ENCODE results near the gene PRKAR1B.

PRKAR1B gene

GRCh38 chr7:543501-544337 lies 183.4 kb downstream of the PRKAR1B start:
- Histone ChIP-seq H3K79me2 (ENCODE audit: insufficient read depth, low read length) (no peaks in the 10 kb centered on the region), H3K36me3 (ENCODE audit: insufficient read depth, low read length) (no peaks in the 10 kb centered on the region), H3K9ac (ENCODE audit: low read depth, low read length, poor library complexity, severe bottlenecking) (no peak overlapping the region), H3K4me2 (ENCODE audit: low read depth, low read length, poor library complexity, severe bottlenecking) (no peak overlapping the region), H3K9me2 (replicated peaks; ENCODE audit: low read depth, low read length) (no peaks in the 10 kb centered on the region), H2AFZ (ENCODE audit: low read length) (no peak overlapping the region), H4K20me1 (ENCODE audit: insufficient read depth, low read length, poor library complexity, severe bottlenecking) (no peaks in the 10 kb centered on the region), H3K4me3 (ENCODE audit: low read length, poor library complexity, severe bottlenecking) (no peak overlapping the region), H3F3A (ENCODE audit: low read depth) (no peaks in the 10 kb centered on the region), H3K4me1 (ENCODE audit: insufficient read depth, low read length, poor library complexity, severe bottlenecking) (no peaks in the 10 kb centered on the region), H3K27me3 (ENCODE audit: insufficient read depth, low read length, poor library complexity, severe bottlenecking) (no peaks in the 10 kb centered on the region), H3K9me3 (ENCODE audit: insufficient read depth, low read depth, low read length) (no peaks in the 10 kb centered on the region; the same call in 1 of the 2 replicates)
- TF ChIP-seq EZH2phosphoT487 (IDR thresholded peaks at IDR 0.05; ENCODE audit: borderline replicate concordance) (no peak), CTCF (conservative IDR thresholded peaks at IDR 0.05; ENCODE audit: low read length) (no peak)

DNA sequence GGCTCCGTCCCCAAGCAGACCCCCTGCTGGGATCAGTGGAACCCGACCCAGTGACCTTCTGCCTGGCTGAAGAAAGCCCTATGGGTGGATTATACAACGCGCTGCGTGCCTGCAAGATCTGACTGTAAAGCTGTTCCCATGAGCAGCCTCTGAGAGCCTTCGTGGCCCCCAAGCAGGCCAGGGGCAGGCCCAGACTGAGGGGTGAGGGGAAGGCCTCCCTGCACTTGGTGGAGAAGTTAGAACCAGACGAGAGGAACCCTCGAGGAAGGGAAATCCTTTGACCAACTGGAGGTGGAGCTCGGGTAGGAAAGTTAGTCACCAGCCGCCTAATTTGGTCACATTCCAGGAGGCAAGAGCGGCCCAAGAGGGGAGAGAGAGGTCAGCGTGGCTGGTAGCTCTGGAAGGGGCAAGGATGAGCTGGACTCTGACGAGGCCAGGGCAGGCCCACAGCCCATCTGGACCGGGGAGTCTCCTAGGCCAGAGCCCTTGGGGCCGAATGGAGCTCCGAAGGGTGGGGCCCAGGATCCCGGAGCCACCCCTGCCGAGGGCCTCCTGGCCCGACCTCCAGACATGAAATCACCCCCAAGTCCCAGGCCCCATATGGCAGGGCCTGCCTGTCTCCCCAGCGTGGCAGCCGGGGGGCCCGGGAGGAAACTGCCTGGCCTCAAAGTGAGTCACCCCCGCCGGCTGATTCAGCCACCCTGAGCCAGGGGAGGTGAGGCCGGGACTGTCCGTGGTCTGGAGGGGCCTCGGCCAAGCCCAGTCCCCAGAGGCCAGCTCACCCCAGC lies 184.2 kb downstream of the PRKAR1B start:
- Histone ChIP-seq H3K9me2 (replicated peaks; ENCODE audit: low read depth, low read length) (no peaks in the 10 kb centered on the region), H3K4me3 (ENCODE audit: low read length, poor library complexity, severe bottlenecking) (no peak overlapping the region), H3K27me3 (ENCODE audit: insufficient read depth, low read length, poor library complexity, severe bottlenecking) (no peaks in the 10 kb centered on the region), H3K4me2 (ENCODE audit: low read depth, low read length, poor library complexity, severe bottlenecking) (no peak overlapping the region), H2AFZ (ENCODE audit: low read length) (no peak overlapping the region), H4K20me1 (ENCODE audit: insufficient read depth, low read length, poor library complexity, severe bottlenecking) (no peaks in the 10 kb centered on the region), H3K4me1 (ENCODE audit: insufficient read depth, low read length, poor library complexity, severe bottlenecking) (no peaks in the 10 kb centered on the region), H3K9me3 (ENCODE audit: insufficient read depth, low read depth, low read length) (no peaks in the 10 kb centered on the region; the same call in 1 of the 2 replicates), H3F3A (ENCODE audit: low read depth) (no peaks in the 10 kb centered on the region), H3K79me2 (ENCODE audit: insufficient read depth, low read length) (no peaks in the 10 kb centered on the region), H3K36me3 (ENCODE audit: insufficient read depth, low read length) (no peaks in the 10 kb centered on the region), H3K9ac (ENCODE audit: low read depth, low read length, poor library complexity, severe bottlenecking) (no peak overlapping the region)
- TF ChIP-seq EZH2phosphoT487 (IDR thresholded peaks at IDR 0.05; ENCODE audit: borderline replicate concordance), result no peak
- TF ChIP-seq CTCF (conservative IDR thresholded peaks at IDR 0.05; ENCODE audit: low read length), result no peak

- Histone ChIP-seq H3K9ac (ENCODE audit: low read depth, low read length, poor library complexity, severe bottlenecking) (no peak overlapping the region), H4K20me1 (ENCODE audit: insufficient read depth, low read length, poor library complexity, severe bottlenecking) (no peaks in the 10 kb centered on the region), H2AFZ (ENCODE audit: low read length) (no peak overlapping the region), H3K36me3 (ENCODE audit: insufficient read depth, low read length) (no peaks in the 10 kb centered on the region), H3K9me2 (replicated peaks; ENCODE audit: low read depth, low read length) (no peaks in the 10 kb centered on the region), H3K9me3 (ENCODE audit: insufficient read depth, low read depth, low read length) (no peaks in the 10 kb centered on the region; the same call in 1 of the 2 replicates), H3K27me3 (ENCODE audit: insufficient read depth, low read length, poor library complexity, severe bottlenecking) (no peaks in the 10 kb centered on the region), H3K4me1 (ENCODE audit: insufficient read depth, low read length, poor library complexity, severe bottlenecking) (no peaks in the 10 kb centered on the region), H3F3A (ENCODE audit: low read depth) (no peaks in the 10 kb centered on the region), H3K79me2 (ENCODE audit: insufficient read depth, low read length) (no peaks in the 10 kb centered on the region), H3K4me3 (ENCODE audit: low read length, poor library complexity, severe bottlenecking) (no peak overlapping the region), H3K4me2 (ENCODE audit: low read depth, low read length, poor library complexity, severe bottlenecking) (no peak overlapping the region)
- TF ChIP-seq CTCF (conservative IDR thresholded peaks at IDR 0.05; ENCODE audit: low read length) (no peak), EZH2phosphoT487 (IDR thresholded peaks at IDR 0.05; ENCODE audit: borderline replicate concordance) (no peak)
These were observed 184.9 kb downstream of the PRKAR1B start for GRCh38 chr7:542131-542712.

All from Loucy (cell line).